GM23338 (cell line): ENCODE measurements around the gene RNASE3. TPM values are rescaled to one million over a fixed set of nuclear protein-coding genes. Genes with fewer than 3 reads are reported as not detected.

Experiments used
- ATAC-seq: fragments of 200-7000 bp; cut with Tn5 transposase; 3 replicates; pipeline ENCODE4 v1.9.1; 2020
- DNase-seq: peaks from one replicate; pipeline ENCODE4 v3.0.0-alpha.2; 2015; ENCODE audit warnings: low spot score
- H2AFZ ChIP-seq: fragments of 200-600 bp; sonication (generic); 2 replicates; pipeline ENCODE4 v1.8.0; 2016; ENCODE audit warnings: antibody characterized with exemption, mild to moderate bottlenecking, moderate library complexity
- H3F3A ChIP-seq: fragments of 200-600 bp; sonication (generic); replicated peaks from 2 replicates; pipeline ENCODE4 v1.8.0; 2017; ENCODE audit warnings: antibody characterized with exemption, mixed run types, low read depth
- H3K27ac ChIP-seq: fragments of 200-600 bp; sonication (generic); 2 replicates; pipeline ENCODE4 v1.6.1; 2016; ENCODE audit warnings: low read depth
- H3K27me3 ChIP-seq: fragments of 200-600 bp; sonication (generic); 2 replicates; pipeline ENCODE4 v1.8.0; 2016; ENCODE audit warnings: mild to moderate bottlenecking, mixed run types, moderate library complexity; ENCODE audit not compliant: insufficient read depth
- H3K36me3 ChIP-seq: fragments of 200-600 bp; sonication (generic); 2 replicates; pipeline ENCODE4 v1.8.0; 2016; ENCODE audit warnings: mild to moderate bottlenecking; ENCODE audit not compliant: insufficient read depth
- H3K4me1 ChIP-seq: fragments of 200-600 bp; sonication (generic); 2 replicates; pipeline ENCODE4 v1.8.0; 2016; ENCODE audit warnings: mild to moderate bottlenecking, moderate library complexity; ENCODE audit not compliant: insufficient read depth
- H3K4me2 ChIP-seq: fragments of 200-600 bp; sonication (generic); 2 replicates; pipeline ENCODE4 v1.7.1; 2017; ENCODE audit warnings: mixed run types
- H3K4me3 ChIP-seq: fragments of 200-600 bp; sonication (generic); 2 replicates; pipeline ENCODE4 v1.6.1; 2016; ENCODE audit warnings: mixed run types
- H3K79me2 ChIP-seq: fragments of 200-600 bp; sonication (generic); replicated peaks from 2 replicates; pipeline ENCODE4 v1.8.0; 2017; ENCODE audit warnings: mild to moderate bottlenecking; ENCODE audit not compliant: insufficient read depth
- H3K9me2 ChIP-seq: fragments of 200-600 bp; sonication (generic); 2 replicates; pipeline ENCODE4 v1.8.0; 2017; ENCODE audit not compliant: insufficient read depth
- H4K20me1 ChIP-seq: fragments of 200-600 bp; sonication (generic); replicated peaks from 2 replicates; pipeline ENCODE4 v1.8.0; 2017; ENCODE audit warnings: mild to moderate bottlenecking; ENCODE audit not compliant: insufficient read depth
- H3K27ac Mint-ChIP-seq: 2 replicates; pipeline ENCODE4 v1.8.0; 2020; ENCODE audit warnings: inconsistent platforms, mild to moderate bottlenecking, moderate library complexity, mixed read lengths
- H3K27me3 Mint-ChIP-seq: 3 replicates; pipeline ENCODE4 v1.8.0; 2022; ENCODE audit warnings: low read depth, mild to moderate bottlenecking, moderate library complexity, mixed read lengths, inconsistent platforms; ENCODE audit not compliant: insufficient read depth, poor library complexity
- H3K36me3 Mint-ChIP-seq: 3 replicates; pipeline ENCODE4 v1.8.0; 2021; ENCODE audit warnings: low read depth, mild to moderate bottlenecking, inconsistent platforms, moderate library complexity, mixed read lengths
- H3K4me1 Mint-ChIP-seq: 3 replicates; pipeline ENCODE4 v1.8.0; 2020; ENCODE audit warnings: mild to moderate bottlenecking, inconsistent platforms, mixed read lengths
- H3K4me3 Mint-ChIP-seq: 3 replicates; pipeline ENCODE4 v1.8.0; 2021; ENCODE audit warnings: moderate library complexity, mild to moderate bottlenecking, inconsistent platforms, mixed read lengths
- H3K9me3 Mint-ChIP-seq: 3 replicates; pipeline ENCODE4 v1.8.0; 2020; ENCODE audit warnings: moderate library complexity, mild to moderate bottlenecking, inconsistent platforms, mixed read lengths
- CREB1 ChIP-seq: fragments of 250-450 bp; sonication (Bioruptor Pico); IDR thresholded peaks from 2 replicates; pipeline ENCODE4 v1.5.0; 2020; ENCODE audit warnings: low read depth, mild to moderate bottlenecking, moderate library complexity
- ETS1 ChIP-seq: IDR thresholded peaks from 2 replicates; pipeline ENCODE4 v1.6.1; 2016; ENCODE audit warnings: antibody characterized with exemption
- EZH2 ChIP-seq: fragments of 200-600 bp; sonication (generic); IDR thresholded peaks from one replicate; pipeline ENCODE4 v1.8.0; 2017; ENCODE audit warnings: antibody characterized with exemption, mild to moderate bottlenecking, low read depth; ENCODE audit not compliant: unreplicated experiment
- EZH2phosphoT487 ChIP-seq: fragments of 200-600 bp; sonication (generic); IDR thresholded peaks from one replicate; pipeline ENCODE4 v1.8.1; 2018; ENCODE audit warnings: antibody characterized with exemption; ENCODE audit not compliant: unreplicated experiment
- POLR2AphosphoS5 ChIP-seq: IDR thresholded peaks from 2 replicates; pipeline ENCODE4 v1.6.1; 2016; ENCODE audit warnings: antibody characterized with exemption, low read depth
- REST ChIP-seq: IDR thresholded peaks from one replicate; pipeline ENCODE4 v1.6.1; 2018; ENCODE audit warnings: antibody characterized with exemption; ENCODE audit not compliant: unreplicated experiment
- STAT1 ChIP-seq: IDR thresholded peaks from one replicate; pipeline ENCODE4 v1.6.1; 2016; ENCODE audit warnings: antibody characterized with exemption; ENCODE audit not compliant: unreplicated experiment
- polyA plus RNA-seq: library from polyadenylated mRNA; unstranded; fragments of >200 nt; fragmentation: Nextera tagmentation; extraction: Ambion mirVana; gene quantifications from 2 replicates; pipeline ENCODE4 v1.2.1, GENCODE V29; 2016
- total RNA-seq: library from RNA; depleted of rRNA; stranded (reverse); fragments of >200 nt; shearing (Covaris generic); gene quantifications from 2 replicates; pipeline ENCODE4 v1.2.3, GENCODE V29; 2014
- TF ChIP-seq, protein P1 (sequence below), 2 experiments: fragments of 200-600 bp in 1 of 2; sonication (generic) in 1 of 2; conservative IDR thresholded peaks; 2 replicates each; pipeline versions ENCODE4 v1.5.1 to v1.6.1; 2016 to 2017; ENCODE audit warnings: antibody characterized with exemption in 2 of 2, low read depth in 2 of 2, mild to moderate bottlenecking in 2 of 2, moderate library complexity in 1 of 2
- TF ChIP-seq, protein P2 (sequence below): fragments of 250-450 bp; sonication (Bioruptor Pico); IDR thresholded peaks from 2 replicates; pipeline ENCODE4 v1.5.0; 2020; ENCODE audit warnings: mild to moderate bottlenecking, moderate library complexity

Gene RNASE3
- total and polyA plus RNA-seq, 2 experiments from 2014 or later, result not detected

DNA sequence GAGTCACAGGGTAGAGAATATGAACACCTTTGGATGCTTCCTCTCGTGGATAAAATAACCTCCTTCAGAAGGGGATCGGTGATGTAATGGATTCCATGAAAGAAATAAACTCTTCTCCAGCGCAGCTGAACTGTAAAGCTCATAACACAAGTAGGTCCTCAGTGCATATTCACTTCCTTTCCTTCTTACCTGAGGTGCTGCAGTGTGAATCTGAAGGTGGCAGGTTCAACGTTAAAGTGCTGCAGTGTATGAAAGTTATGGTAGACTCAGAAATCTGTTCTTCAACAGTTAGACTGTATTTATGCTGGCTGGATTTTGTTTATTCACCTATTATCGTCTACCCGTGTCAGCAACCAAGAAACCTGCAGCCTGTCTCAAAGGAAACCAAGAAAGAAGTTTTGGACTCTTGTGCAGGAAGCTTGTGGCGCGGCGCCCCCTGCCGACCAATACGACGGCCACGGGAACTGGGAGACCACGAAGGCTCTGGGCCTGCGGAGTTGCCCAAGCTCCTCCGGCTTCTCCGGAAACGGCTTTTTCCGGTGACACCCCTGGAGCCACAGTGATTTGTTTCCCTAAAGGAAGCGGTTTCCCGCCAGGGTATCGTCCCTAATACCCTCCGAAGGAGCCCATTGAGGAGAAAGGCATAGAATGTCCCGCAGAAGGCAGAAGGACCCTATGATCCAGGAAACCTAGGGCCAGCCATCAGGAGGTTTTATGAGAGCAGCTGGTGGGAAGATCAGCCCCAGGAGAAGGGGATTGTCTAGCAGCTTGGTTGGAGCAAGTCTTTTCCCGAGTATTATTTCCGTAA lies 17.6 kb upstream of the RNASE3 start:
- Mint-ChIP-seq H3K4me3 (peak overlapping the region; percentile 67), H3K36me3 (peaks cover 1% of the 10 kb centered on the region; the same call in 2 of the 3 replicates), H3K4me1 (peaks cover 20% of the 10 kb centered on the region), H3K27ac (peak overlapping the region; percentile 73), H3K27me3 (peaks cover 6% of the 10 kb centered on the region), H3K9me3 (peaks cover 8% of the 10 kb centered on the region)
- DNase-seq (peak; percentile 97), ATAC-seq (peak; percentile 99)
- no peak overlapping the region for H3K27ac ChIP-seq
- H3K4me2 ChIP-seq, result peak overlapping the region; percentile 80
- H2AFZ ChIP-seq, result peak overlapping the region; percentile 99
- H3K4me1 ChIP-seq, result no peaks in the 10 kb centered on the region
- H3F3A ChIP-seq, result no peaks in the 10 kb centered on the region
- no peaks in the 10 kb centered on the region for H4K20me1 ChIP-seq
- peak overlapping the region; percentile 54 for H3K4me3 ChIP-seq
- H3K79me2 ChIP-seq, result no peaks in the 10 kb centered on the region
- no peaks in the 10 kb centered on the region for H3K9me2 ChIP-seq
- no peaks in the 10 kb centered on the region for H3K36me3 ChIP-seq
- TF ChIP-seq EZH2phosphoT487 (no peak), REST (no peak), ETS1 (peak; percentile 9; the same call in 1 of the 2 replicates), CREB1 (CRISPR knock-in tag) (peak; percentile 73), STAT1 (no peak), EZH2 (no peak), POLR2AphosphoS5 (peak; percentile 27; the same call in 1 of the 2 replicates)
- TF ChIP-seq, protein P1, sequence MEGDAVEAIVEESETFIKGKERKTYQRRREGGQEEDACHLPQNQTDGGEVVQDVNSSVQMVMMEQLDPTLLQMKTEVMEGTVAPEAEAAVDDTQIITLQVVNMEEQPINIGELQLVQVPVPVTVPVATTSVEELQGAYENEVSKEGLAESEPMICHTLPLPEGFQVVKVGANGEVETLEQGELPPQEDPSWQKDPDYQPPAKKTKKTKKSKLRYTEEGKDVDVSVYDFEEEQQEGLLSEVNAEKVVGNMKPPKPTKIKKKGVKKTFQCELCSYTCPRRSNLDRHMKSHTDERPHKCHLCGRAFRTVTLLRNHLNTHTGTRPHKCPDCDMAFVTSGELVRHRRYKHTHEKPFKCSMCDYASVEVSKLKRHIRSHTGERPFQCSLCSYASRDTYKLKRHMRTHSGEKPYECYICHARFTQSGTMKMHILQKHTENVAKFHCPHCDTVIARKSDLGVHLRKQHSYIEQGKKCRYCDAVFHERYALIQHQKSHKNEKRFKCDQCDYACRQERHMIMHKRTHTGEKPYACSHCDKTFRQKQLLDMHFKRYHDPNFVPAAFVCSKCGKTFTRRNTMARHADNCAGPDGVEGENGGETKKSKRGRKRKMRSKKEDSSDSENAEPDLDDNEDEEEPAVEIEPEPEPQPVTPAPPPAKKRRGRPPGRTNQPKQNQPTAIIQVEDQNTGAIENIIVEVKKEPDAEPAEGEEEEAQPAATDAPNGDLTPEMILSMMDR (conservative IDR thresholded peaks at IDR 0.05; ENCODE audit: low read depth in 2 of 2), result peak; percentile 87 to 95
- TF ChIP-seq, protein P2, sequence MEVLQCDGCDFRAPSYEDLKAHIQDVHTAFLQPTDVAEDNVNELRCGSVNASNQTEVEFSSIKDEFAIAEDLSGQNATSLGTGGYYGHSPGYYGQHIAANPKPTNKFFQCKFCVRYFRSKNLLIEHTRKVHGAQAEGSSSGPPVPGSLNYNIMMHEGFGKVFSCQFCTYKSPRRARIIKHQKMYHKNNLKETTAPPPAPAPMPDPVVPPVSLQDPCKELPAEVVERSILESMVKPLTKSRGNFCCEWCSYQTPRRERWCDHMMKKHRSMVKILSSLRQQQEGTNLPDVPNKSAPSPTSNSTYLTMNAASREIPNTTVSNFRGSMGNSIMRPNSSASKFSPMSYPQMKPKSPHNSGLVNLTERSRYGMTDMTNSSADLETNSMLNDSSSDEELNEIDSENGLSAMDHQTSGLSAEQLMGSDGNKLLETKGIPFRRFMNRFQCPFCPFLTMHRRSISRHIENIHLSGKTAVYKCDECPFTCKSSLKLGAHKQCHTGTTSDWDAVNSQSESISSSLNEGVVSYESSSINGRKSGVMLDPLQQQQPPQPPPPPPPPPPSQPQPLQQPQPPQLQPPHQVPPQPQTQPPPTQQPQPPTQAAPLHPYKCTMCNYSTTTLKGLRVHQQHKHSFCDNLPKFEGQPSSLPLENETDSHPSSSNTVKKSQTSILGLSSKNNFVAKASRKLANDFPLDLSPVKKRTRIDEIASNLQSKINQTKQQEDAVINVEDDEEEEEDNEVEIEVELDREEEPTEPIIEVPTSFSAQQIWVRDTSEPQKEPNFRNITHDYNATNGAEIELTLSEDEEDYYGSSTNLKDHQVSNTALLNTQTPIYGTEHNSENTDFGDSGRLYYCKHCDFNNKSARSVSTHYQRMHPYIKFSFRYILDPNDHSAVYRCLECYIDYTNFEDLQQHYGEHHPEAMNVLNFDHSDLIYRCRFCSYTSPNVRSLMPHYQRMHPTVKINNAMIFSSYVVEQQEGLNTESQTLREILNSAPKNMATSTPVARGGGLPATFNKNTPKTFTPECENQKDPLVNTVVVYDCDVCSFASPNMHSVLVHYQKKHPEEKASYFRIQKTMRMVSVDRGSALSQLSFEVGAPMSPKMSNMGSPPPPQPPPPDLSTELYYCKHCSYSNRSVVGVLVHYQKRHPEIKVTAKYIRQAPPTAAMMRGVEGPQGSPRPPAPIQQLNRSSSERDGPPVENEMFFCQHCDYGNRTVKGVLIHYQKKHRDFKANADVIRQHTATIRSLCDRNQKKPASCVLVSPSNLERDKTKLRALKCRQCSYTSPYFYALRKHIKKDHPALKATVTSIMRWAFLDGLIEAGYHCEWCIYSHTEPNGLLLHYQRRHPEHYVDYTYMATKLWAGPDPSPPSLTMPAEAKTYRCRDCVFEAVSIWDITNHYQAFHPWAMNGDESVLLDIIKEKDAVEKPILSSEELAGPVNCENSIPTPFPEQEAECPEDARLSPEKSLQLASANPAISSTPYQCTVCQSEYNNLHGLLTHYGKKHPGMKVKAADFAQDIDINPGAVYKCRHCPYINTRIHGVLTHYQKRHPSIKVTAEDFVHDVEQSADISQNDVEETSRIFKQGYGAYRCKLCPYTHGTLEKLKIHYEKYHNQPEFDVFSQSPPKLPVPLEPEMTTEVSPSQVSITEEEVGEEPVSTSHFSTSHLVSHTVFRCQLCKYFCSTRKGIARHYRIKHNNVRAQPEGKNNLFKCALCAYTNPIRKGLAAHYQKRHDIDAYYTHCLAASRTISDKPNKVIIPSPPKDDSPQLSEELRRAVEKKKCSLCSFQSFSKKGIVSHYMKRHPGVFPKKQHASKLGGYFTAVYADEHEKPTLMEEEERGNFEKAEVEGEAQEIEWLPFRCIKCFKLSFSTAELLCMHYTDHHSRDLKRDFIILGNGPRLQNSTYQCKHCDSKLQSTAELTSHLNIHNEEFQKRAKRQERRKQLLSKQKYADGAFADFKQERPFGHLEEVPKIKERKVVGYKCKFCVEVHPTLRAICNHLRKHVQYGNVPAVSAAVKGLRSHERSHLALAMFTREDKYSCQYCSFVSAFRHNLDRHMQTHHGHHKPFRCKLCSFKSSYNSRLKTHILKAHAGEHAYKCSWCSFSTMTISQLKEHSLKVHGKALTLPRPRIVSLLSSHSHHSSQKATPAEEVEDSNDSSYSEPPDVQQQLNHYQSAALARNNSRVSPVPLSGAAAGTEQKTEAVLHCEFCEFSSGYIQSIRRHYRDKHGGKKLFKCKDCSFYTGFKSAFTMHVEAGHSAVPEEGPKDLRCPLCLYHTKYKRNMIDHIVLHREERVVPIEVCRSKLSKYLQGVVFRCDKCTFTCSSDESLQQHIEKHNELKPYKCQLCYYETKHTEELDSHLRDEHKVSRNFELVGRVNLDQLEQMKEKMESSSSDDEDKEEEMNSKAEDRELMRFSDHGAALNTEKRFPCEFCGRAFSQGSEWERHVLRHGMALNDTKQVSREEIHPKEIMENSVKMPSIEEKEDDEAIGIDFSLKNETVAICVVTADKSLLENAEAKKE (CRISPR knock-in tag), result 0 out of 2 replicates have a peak, but pooled peaks have one; percentile 24
- no peaks in the 10 kb centered on the region for H3K27me3 ChIP-seq
